Measurements from ENCODE around the gene KCNS3.

Gene KCNS3, protein sequence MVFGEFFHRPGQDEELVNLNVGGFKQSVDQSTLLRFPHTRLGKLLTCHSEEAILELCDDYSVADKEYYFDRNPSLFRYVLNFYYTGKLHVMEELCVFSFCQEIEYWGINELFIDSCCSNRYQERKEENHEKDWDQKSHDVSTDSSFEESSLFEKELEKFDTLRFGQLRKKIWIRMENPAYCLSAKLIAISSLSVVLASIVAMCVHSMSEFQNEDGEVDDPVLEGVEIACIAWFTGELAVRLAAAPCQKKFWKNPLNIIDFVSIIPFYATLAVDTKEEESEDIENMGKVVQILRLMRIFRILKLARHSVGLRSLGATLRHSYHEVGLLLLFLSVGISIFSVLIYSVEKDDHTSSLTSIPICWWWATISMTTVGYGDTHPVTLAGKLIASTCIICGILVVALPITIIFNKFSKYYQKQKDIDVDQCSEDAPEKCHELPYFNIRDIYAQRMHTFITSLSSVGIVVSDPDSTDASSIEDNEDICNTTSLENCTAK

DNA sequence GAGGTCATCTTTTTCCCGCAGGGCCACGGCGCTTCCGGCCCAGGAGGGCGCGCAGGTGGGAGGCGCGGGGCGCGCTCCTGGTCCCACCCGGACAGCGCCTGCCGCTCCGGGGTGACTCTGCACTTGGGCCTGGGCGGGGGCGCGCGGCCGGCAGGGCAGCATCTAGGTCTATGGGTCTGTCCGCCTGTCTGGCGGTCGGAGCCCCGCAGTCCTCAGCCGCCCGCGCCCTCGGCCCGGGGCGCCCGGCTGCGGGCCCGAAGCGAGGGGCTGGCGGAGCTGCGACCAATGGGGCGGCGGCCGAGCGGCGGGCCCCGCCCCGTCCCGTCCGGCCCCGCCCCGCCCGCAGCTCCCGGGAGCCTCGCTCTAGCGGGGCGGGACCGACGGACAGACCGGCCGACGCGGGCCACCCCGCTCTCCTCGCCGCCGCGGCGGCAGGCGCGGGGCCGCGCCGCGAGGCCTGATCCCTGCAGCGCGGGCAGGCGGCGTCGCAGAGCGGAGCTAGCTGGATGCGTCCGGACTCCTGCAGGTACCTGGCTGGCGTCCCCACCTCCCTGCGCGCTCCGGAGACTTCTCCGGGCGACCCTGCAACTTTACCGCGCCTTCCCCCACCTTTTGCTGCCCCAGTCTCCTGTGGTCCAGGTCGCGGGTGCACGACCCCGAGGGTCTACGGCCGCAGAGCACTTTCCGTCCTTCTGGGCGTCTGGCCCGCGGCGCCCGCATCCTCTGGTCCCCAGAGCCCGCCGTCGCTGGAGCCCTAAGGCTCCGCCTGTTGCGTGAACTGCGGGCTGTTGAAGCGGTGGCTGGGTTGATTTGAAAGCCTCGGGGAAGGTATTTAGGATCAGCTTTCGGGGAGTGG, at the start of gene KCNS3:
Gene KCNS3 (plus strand): TSS at position 387 of the 856 bp plus-strand sequence. CDS start 52,342 bp downstream, outside the sequence.
- peak in 1 of 2 donors; percentile 1 for DNase-seq

DNA sequence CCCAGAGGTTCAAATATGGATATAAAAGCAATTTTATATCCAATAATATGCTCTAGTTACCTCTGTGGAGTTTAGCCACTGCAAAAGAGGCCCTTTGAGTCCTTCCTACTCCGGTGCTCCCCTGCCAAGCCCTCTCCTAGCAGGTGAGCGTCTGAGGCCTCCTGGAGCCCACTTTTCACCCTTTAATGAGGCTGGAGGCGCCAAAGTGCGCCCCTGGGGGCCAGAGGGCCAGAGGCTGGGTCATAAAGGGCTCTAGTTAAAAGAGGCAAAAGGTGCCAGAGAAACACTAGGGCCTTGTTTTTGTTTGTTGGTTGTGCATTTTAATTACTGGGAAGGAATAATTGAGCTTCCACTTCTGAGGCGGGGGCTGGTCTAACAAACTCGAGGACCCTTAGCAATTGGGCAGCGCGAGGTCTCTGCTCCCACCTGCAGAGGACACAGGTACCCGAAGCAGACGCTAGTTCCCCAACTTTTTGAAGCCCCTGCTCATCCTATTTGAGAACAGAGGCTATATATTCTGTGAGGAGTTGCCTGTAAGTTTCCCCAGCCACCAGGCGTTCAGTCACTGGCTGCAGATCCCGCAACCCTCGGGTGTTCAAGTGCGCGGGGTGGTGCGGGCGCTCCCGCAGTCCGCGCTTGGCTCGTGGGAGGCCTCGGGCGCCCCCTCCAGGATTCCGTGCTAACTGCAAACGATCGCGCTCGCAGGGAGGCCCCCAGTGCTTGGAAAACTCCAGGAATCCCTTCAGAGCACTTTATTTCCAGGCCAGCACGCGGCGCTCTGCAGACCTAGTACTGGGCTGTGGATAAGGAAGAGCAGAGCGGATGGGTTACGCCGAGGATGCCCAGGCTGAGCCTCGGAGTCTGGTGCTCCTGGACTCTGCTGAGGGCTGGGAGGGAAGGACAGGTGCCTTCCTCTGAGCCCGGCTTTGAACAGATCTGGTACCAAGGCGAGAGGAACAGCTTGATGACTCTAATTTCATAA, 48.1 kb upstream of the KCNS3 start:
- DNase-seq = peak; percentile 51 to 71

DNA sequence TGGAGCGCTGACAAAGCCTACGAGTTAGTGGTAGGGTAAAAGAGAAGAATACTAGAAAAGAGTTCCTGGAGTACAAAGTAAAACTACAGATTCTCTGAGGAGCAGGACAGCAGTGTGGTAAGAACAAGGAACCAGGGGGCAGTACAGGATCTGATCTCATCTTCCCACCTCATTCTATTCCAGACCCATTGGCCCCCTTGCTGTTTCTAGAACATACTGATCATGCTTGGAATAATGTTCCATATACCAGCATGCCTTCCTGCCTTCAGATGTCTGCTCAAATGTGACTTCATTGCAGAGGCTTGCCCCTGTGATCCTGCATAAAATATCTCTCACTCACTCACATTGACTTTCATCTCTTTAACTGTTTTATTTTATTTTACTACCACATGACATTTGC, 43.0 kb upstream of the KCNS3 start:
- no peak for DNase-seq

DNA sequence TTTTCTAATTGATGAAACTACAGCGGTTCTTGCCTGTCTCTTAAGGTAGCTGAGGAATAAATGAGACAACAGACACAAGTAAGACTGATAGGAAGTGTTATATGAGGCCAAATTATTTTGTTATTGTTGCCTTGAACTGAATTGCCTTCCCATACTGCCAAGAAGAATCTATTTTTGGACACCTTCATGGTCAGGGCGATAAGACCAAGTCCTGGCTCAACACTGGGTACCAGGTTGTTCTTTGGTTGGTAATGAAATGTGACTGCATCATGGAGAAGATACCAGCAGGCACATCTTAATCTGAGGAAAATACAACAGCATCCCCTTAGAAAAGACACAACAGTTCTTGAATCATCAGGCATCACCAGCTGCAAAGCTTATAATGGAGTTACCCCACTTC, 38.5 kb upstream of the KCNS3 start:
- DNase-seq = no peak

DNA sequence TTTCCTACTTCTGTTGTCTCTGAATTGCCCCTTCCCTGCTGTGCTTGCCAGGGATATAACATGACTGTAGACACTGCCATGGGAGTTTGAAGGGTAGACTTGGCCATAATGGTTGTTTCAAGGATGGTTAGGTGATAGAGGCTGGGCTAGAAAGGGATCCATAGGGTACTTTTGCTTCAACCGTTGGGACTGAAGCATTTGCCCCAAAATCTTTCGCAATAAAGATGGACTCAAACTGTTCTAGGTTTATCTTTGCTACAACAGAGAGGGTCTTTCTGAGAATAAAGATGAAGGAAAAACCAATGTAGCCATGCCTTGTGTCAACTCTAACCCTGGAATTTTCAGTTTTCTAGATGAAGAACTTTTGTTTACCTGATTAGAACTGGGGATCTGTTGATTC, 35.0 kb upstream of the KCNS3 start:
- no peak for DNase-seq

DNA sequence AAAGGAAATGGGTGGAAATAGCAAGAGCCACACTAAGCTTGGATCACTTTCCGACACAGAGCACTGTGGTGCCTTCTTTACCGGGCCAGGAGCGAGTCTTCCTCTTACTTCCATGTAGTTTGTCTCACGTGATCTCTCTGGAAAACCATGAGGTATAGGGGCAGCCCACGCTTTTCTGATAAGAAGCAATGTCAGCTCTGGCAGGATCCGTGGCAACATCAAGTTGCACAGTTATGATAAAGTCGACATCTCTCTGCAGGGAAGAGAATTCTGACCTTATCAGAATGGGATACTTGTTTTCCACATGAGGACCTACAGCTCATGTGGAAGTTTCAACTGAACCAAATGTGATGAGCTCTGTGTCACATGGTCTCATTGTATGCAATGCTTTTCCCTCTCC, 32.7 kb upstream of the KCNS3 start:
- no peak for DNase-seq

DNA sequence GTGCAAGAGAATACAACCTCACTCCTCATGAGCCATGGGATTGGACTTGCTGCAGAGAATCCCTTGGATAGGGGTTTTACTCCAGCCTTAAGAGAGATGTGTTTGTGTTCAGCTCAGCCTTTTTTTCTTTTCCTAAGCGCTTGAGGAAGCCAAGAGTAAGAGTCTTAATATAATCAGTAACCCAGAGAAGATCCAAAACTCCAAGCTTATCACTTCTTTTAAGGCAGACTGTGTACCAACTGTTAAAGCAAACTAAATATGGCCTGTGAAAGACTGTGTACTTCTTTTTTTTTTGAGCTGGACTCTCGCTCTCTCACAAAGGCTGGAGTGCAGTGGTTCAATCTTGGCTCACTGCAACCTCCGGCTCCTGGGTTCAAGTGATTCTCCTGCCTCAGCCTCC, 31.8 kb upstream of the KCNS3 start:
- no peak for DNase-seq

DNA sequence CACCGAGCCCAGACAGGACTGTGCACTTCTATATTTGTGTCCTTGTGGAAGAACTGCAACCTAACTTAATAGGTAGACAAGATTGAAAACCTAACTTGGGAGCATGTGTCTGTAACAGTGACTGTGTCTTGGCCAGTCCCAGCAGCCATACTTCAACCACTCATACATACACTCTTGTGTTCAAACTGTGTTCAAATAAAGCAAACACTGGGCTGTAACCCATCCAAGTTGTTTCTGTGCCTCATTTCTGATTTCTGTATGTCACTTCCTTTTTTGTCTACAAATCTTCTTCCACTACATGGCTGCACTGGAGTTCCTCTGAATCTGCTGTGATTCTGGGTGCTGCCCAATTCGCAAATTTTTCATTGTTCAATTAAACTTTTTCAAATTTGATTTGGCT, 31.2 kb upstream of the KCNS3 start:
- no peak for DNase-seq

DNA sequence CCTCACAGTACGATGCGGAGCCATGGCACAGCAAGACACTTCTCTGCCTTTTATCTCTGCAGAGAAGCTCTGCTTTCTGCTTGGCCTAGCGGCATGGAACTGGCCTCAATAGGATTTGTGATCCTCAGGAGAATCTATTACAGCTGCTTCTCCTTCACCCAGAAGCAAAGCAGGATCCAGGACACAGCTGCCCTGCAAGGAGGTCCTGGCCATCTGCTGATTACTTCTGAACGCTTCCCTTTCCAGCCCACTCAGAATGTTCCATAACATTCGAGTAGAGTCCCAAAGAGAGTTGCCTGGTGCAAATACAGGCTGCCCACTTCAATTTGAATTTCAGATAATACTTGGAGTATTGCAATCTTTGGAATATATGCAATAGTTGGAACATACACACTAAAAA, 29.2 kb upstream of the KCNS3 start:
- no peak for DNase-seq

DNA sequence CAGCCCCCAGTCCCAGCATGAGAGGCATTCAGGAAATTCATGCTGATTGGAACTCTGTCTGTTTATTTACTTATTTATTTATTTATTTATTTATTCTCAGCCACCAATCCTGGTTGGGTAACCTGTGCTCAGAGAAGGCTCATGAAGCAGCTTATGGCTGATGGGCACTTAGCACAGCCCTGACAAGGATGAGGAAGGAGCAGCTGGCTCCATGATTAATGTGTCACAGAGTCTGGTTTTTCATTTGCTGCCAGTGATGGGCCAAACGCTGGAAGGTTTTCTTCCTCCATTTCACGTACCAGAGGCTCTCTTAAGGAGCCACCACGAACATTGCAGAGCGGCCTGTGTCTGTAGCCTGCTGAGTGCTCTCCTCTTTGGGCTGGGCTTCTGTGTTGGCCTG, 28.3 kb upstream of the KCNS3 start:
- no peak for DNase-seq

DNA sequence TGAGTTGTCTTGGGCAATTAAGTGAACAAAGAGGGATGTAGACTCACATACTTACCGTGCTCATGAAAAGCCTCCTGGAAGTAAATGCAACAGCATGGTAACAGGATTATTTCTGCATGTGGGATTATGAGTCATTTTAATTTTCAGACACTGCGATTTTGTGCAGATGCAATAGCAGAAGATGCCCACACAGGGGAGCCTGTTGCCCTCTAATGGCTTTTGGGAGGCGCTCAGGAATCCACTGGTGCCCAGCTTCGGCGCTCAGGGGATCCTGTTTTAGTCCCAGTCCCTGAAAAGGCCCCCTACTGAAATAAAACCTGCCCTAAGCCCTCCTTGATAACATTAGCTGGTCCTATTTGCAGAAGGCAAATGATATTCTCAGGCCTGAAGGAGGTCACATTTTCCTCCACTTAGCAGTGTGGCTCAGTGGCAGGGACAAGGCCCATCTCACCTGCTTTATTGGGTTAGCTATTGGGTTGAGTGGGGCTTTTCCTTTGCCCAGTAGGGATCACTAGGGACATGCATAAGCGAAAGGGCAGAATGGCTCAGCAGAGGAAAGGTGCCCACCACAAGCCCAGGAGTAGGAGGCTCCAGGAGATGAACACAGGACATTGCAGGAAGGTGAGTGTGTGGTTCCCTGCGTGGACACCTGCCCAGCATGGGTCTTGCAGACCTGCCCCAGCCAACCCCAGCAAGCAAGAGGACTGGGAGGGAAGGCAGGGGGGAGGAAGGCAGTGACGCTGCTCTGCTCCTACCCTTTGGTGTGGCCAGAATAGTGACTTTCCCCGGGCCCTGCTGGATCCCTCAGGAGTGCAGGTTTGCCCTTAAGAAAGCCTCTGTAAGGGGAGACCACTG, 26.5 kb upstream of the KCNS3 start:
- DNase-seq = peak; percentile 21 to 53

DNA sequence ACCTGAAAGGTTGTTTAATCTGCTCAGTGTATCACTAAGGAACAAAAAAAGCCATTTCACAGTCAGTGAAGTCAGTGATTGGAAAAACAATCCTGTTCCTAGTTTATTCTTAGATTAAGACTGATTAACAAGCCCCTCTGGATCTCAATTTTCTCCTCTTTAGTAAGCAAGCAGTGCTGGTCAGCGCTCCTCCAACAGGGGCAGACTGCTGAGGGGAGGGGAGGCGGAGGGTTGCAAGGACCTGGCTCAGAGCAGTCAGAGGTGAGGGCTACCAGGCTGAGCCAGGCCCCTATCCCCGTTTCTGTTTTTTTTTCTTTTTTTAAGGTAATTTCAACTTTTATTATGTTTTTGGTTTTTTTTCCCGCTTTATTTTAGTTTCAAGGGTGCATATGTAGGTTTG, 24.7 kb upstream of the KCNS3 start:
- DNase-seq = no peak

DNA sequence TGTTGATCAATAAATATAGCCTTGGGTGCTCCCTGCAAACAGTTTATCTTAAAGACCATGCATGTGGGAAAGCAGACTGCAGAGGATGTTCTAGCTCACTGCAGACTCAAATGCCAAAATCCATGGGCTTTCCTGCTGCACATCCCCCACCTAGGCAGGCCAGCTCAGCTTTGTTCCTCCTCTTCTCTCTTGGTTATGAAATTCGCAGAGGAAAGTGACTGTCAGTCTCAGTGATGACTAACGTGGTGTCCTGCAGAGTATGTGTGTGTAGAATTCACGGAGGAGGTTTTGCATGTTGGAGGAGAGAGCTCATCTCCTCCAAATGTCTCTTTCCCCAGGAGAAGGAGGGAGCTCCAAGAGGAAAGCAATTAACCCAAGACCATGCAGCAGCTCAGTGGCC, 21.4 kb upstream of the KCNS3 start:
- DNase-seq = no peak

DNA sequence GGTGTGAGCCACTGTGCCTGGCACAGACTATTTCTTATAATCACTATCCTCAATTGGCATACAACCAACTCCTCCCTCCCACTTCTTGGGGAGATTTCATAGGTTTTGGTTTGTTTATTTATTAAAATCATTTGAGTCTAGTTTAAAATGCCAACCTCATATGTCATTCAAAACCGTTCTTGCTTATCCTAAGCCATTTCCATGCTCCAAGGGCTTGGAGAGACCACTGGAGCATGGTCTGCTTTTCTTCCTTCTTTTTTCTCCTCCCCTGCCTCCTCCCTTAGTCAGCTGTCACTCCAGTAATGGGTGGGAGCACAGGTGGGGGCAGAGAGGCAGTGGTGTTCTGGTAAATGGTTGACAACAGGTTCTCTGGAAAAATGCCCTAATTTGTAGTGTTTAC, 20.4 kb upstream of the KCNS3 start:
- DNase-seq = no peak

DNA sequence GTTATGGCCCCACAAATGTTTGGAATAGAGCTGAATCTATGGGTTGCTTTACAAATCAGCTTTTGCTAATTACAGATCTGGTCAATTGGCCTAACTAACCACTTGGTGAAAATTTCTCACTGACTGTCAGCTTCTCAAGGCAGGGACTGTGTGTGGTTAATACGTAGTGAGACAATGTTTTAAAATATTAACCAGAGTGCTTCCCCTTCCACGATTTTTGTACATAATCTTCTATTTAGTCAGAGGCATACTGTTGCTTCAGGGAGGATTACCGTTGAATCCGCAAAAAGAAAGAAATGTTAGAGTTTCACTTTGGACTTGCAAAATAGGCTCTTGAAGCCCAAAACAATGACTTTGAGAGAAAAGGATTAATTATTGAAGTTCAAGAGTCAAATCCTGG, 14.9 kb upstream of the KCNS3 start:
- DNase-seq = no peak

DNA sequence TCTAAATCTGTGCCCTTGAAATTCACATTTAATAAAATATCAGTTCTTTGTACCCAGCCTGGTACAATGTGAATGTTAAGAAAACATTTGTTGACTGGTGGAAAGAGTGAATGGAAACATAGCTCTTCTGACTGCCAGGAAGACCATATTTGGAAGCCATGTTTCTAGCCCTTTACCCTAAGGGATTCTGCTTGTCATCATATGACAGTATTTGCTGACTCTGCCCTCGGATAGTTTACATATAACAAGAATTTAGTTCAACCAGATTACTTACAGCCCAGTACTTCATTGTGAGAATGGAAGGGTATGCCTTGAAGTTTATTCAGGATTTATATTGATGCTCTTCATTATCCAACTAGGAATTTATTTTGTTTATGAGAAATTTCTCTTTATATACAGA, 13.8 kb upstream of the KCNS3 start:
- no peak for DNase-seq

DNA sequence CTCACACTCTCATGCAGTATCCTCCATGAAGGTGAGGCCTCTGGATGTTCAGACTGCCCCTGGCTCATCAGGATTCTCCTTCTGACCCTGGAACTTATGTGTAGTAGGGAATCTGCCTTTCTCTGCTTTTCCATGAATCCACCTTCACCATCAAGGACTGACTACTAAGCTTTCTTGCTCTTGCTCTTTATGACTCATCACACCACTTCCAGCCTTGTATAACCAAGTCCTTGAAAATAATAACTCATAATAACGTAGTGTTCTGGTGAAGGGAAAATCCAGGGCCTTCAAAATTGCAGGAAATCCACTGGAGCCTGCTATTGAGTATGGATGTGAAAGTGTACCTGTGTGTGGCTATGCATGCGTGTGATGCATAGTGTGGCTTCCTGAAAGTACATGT, 11.3 kb upstream of the KCNS3 start:
- DNase-seq = no peak

DNA sequence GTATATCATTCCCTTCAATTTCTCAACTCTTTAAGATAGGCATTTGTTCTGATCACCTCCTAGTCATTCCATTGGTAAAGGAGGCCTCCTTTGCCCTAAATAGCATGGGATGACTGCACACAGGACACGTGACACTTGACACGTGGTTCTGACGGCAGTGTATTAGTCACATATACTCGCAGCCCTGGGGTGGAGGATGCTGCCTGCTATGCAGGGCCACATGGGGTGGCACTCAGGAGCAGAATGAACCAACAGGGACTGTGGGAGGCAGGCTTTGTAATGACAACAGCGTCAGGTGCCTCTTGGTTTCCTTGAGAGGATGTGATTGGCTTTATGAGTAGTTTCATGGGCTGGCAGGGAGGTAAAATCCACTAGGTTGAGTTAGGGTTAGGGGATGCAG, 9.3 kb upstream of the KCNS3 start:
- no peak for DNase-seq

DNA sequence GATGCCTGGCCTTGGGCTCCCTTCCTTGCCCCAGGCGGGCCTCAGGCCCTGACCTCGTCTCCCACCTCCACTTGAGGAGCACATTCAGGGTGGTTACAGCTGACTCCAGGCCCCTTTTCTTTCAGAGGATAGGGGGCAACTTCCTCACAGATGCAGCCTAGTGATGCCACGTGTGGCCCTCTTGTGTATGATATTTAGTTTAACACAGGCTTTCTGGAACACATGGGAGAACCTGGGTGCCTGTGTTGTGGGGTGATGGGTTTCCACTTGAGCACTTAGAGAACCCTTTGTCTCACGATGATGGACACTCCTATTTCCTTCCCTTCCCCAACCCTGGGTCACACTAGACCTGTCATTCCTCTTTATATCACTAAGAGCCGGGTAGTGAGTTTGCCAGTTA, 6.8 kb upstream of the KCNS3 start:
- no peak for DNase-seq

DNA sequence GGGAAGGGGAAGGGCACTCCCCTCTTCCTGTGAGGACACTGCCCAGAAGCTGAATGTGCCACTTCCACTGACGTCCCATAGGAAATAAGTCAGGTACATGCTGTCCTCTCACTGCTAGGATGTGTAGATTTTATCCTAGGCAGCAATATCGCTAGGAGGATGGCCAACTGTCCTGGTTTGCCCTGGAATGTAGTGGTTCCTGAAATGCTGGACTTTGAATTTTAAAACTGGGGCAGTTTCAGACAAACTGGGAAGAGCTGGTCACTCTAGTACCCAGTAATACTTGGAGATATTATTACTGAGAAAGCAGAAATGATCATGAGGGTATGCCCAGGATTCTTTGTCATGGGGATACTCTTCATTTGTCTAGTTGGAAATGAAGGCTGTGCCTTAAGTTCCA, 5.4 kb upstream of the KCNS3 start:
- DNase-seq = no peak

DNA sequence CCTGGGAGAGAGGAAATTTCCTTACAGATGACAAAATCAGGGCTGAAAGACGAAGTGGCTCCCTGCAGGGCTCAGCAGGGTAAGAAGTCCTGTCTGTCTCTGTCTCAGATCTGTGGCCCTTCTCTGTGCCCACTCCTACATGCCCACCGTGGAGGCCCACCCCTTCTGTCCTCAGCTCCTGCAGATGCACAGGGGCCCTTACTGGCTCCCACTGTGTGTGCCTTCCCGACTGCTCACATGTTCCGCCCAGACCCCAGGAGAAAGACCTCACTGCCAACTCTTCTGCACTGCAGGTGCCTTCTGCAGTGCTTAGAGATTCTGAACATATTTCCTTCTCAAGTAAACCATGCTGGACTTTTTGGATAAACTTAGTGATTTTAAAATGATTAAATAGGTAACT, 1.9 kb upstream of the KCNS3 start:
- DNase-seq = no peak

DNA sequence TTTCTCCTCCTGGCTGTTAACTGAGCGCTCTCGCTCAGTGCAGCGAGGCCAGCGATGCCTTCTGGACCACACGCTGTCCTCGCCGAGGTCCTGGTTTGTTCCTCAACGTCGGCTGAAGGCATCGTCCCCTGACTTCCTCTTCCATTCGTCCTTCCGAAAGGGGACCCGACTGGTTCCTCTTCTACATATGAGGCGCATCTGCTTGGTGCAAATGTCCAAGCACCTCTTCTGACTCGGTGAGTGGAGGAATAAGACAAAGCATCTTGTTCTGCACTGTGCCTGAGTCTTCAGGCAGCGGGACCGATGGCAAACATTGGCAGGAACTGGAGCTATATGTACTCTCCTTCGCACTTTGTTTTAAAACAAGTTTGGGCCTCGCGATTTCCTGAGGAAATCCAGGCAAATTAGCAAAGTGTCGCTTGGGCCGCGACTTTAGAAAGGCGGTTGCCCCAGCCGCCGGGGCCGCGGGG, 621 bp upstream of the KCNS3 start:
- DNase-seq = no peak
